ENCODE data around the gene JADE3. TPM values are rescaled to one million over a fixed set of nuclear protein-coding genes. Genes with fewer than 3 reads are reported as not detected.
A peak's percentile ranks its signal among the peaks of the same experiment; 100 is the strongest.

JADE3 gene
- 3.5 and 4.3 TPM in 2 replicates for total RNA-seq

GRCh38 chrX:46912098-46912602 lies at the start of gene JADE3:
Gene JADE3 (plus strand): TSS chrX:46912421. CDS start chrX:46984895, 72,474 bp downstream.
- TF ChIP-seq, protein P1, sequence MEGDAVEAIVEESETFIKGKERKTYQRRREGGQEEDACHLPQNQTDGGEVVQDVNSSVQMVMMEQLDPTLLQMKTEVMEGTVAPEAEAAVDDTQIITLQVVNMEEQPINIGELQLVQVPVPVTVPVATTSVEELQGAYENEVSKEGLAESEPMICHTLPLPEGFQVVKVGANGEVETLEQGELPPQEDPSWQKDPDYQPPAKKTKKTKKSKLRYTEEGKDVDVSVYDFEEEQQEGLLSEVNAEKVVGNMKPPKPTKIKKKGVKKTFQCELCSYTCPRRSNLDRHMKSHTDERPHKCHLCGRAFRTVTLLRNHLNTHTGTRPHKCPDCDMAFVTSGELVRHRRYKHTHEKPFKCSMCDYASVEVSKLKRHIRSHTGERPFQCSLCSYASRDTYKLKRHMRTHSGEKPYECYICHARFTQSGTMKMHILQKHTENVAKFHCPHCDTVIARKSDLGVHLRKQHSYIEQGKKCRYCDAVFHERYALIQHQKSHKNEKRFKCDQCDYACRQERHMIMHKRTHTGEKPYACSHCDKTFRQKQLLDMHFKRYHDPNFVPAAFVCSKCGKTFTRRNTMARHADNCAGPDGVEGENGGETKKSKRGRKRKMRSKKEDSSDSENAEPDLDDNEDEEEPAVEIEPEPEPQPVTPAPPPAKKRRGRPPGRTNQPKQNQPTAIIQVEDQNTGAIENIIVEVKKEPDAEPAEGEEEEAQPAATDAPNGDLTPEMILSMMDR (IDR thresholded peaks at IDR 0.05; ENCODE audit: insufficient read depth, low read depth, low read length) = no peak

GRCh38 chrX:46863072-46863471 lies 49.1 kb upstream of the JADE3 start:
- no peak overlapping the region for H3K4me3 ChIP-seq (ENCODE audit: low read depth, low read length)
- DNase-seq (ENCODE audit: low read depth) = no peak
- TF ChIP-seq, protein P1 (IDR thresholded peaks at IDR 0.05; ENCODE audit: insufficient read depth, low read depth, low read length) = no peak

More at GRCh38 chrX:46912098-46912602, at the start of gene JADE3:
- peak within 1 kb of the TSS; percentile 68 for H3K4me3 ChIP-seq (ENCODE audit: low read depth, low read length)
- peak; percentile 69 for DNase-seq (ENCODE audit: low read depth)

DNA sequence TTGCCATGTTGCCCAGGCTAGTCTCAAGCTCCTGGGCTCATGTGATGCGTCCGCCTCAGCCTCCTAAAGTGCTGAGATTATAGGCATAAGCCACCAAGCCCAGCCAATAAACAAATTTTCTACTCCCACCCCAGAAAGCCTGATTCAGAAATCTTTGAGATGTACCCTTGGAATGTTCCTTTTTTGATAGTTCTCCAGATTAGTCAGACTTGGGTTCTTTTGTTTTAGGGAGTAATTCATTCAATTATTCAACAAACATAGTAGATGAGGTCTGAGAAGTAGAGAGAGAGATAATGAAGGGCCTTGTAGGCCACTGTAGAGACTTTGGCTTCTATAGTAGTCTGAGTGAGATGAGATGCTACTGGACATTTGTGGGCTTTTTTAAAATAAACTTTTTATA lies 47.6 kb upstream of the JADE3 start:
- TF ChIP-seq, protein P1 (IDR thresholded peaks at IDR 0.05; ENCODE audit: insufficient read depth, low read depth, low read length) = no peak
- DNase-seq (ENCODE audit: low read depth) = no peak
- no peak overlapping the region for H3K4me3 ChIP-seq (ENCODE audit: low read depth, low read length)

- no peak overlapping the region for H3K4me3 ChIP-seq (ENCODE audit: low read depth, low read length)
- DNase-seq (ENCODE audit: low read depth) = peak; percentile 64
- TF ChIP-seq, protein P1 (IDR thresholded peaks at IDR 0.05; ENCODE audit: insufficient read depth, low read depth, low read length) = no peak
Observed at GRCh38 chrX:46865281-46865680, 46.9 kb upstream of the JADE3 start.

GRCh38 chrX:46866726-46867125 lies 45.5 kb upstream of the JADE3 start:
- H3K4me3 ChIP-seq (ENCODE audit: low read depth, low read length) = no peak overlapping the region
- TF ChIP-seq, protein P1 (IDR thresholded peaks at IDR 0.05; ENCODE audit: insufficient read depth, low read depth, low read length) = no peak
- DNase-seq (ENCODE audit: low read depth) = no peak

DNA sequence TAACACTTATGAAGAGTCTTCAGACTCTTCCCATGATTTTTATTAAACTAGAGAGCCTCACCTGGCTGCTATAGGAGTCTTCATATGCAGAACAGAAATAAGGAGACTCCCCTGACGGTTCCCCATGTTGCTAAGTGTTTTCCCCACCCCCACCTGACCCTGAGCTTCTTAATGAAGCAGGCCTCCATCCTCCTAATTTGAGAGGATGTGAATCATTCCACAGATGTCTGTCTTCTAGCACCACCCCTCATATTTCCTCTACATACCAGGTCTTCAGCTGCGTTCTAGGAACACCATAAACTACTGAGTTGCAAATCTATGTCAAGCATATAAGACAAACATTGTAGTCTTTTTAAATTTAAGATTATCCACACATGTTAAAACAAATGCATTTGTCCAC lies 38.5 kb upstream of the JADE3 start:
- TF ChIP-seq, protein P1 (IDR thresholded peaks at IDR 0.05; ENCODE audit: insufficient read depth, low read depth, low read length) = no peak
- no peak for DNase-seq (ENCODE audit: low read depth)
- H3K4me3 ChIP-seq (ENCODE audit: low read depth, low read length) = no peak overlapping the region

GRCh38 chrX:46876901-46877300 lies 35.3 kb upstream of the JADE3 start:
- no peak overlapping the region for H3K4me3 ChIP-seq (ENCODE audit: low read depth, low read length)
- TF ChIP-seq, protein P1 (IDR thresholded peaks at IDR 0.05; ENCODE audit: insufficient read depth, low read depth, low read length) = no peak
- DNase-seq (ENCODE audit: low read depth) = no peak

All from fibroblast of villous mesenchyme (primary cell).